Measurements from ENCODE around the gene FAT2. TPM values are rescaled to one million over a fixed set of nuclear protein-coding genes. Genes with fewer than 3 reads are reported as not detected.

The FAT2 gene
- total and polyA plus RNA-seq, 2 donors (not counting 1 experiment from before 2014, with no cell fraction given) = not detected

- ATAC-seq (ENCODE audit: low read depth) (no peak), DNase-seq (no peak)
- 94% methylated on average over 14 of the region's 14 CpGs for WGBS (ENCODE audit: insufficient coverage)
- no peak overlapping the region for H3K4me3 Mint-ChIP-seq
- TF ChIP-seq EZH2 (IDR thresholded peaks at IDR 0.05; ENCODE audit: borderline replicate concordance, insufficient read depth, low read depth, low read length, poor library complexity, severe bottlenecking) (no peak), CTCF (IDR thresholded peaks at IDR 0.05) (no peak)
- Histone ChIP-seq H4K20me1 (ENCODE audit: control insufficient read depth, insufficient read depth, low read length, poor library complexity, severe bottlenecking) (no peaks in the 10 kb centered on the region), H2AFZ (ENCODE audit: insufficient read depth, low read depth, low read length, poor library complexity, severe bottlenecking) (no peak overlapping the region), H3K27ac (ENCODE audit: low read length in 2 of 2) (no peak overlapping the region), H3K79me2 (ENCODE audit: control insufficient read depth, insufficient read depth, low read length) (no peaks in the 10 kb centered on the region), H3K36me3 (replicated peaks in 1 of 2; ENCODE audit: control extremely low read depth in 1 of 2, control insufficient read depth in 1 of 2, extremely low read depth in 1 of 2, insufficient read depth in 2 of 2, low read length in 1 of 2) (no peaks in the 10 kb centered on the region), H3K9me3 (ENCODE audit: control extremely low read depth in 1 of 3, control insufficient read depth in 2 of 3, insufficient read depth in 1 of 3, low read length in 2 of 3) (peaks cover 0 to 2% (median 0%) of the 10 kb centered on the region in 3 donors), H3K4me3 (ENCODE audit: control extremely low read depth in 1 of 5, extremely low read depth in 1 of 5, insufficient read depth in 1 of 5, low read depth in 2 of 5, low read length in 4 of 5) (no peak overlapping the region), H3K4me2 (replicated peaks; ENCODE audit: low read depth, low read length, poor library complexity, severe bottlenecking) (no peak overlapping the region), H3K9ac (ENCODE audit: low read length) (no peak overlapping the region), H3K27me3 (replicated peaks in 1 of 4; ENCODE audit: control extremely low read depth in 1 of 4, control insufficient read depth in 3 of 4, insufficient read depth in 4 of 4, low read length in 3 of 4) (peaks cover 0 to 4% (median 0%) of the 10 kb centered on the region in 4 experiments), H3K4me1 (ENCODE audit: control insufficient read depth in 2 of 2, insufficient read depth in 2 of 2, low read length in 2 of 2) (no peaks in the 10 kb centered on the region)
- ChIA-PET CTCF (no interaction called here), POLR2A (no interaction called here)
- no peaks in the 10 kb centered on the region for H3K9me3 Mint-ChIP-seq (ENCODE audit: insufficient read depth)
- no peaks in the 10 kb centered on the region for H3K27me3 Mint-ChIP-seq
- no peak overlapping the region for H3K27ac Mint-ChIP-seq
- no peaks in the 10 kb centered on the region for H3K4me1 Mint-ChIP-seq
- intact Hi-C loops (cut with micrococcal nuclease) = no loop called here
These were observed 6.8 kb downstream of the FAT2 start for GRCh38 chr5:151584057-151584937.
